Progenitor cell of endocrine pancreas (in vitro differentiated cells): ENCODE data around the gene NANP. TPM values are rescaled to one million over a fixed set of nuclear protein-coding genes. Genes with fewer than 3 reads are reported as not detected.

Experiments
- DNase-seq: peaks from one replicate; pipeline ENCODE4 v3.0.0; 2021; ENCODE audit warnings: low spot score; ENCODE audit not compliant: unreplicated experiment
- H3K27ac Mint-ChIP-seq: 2 replicates; pipeline ENCODE4 v1.8.0; 2021; ENCODE audit warnings: mild to moderate bottlenecking, moderate library complexity, mixed read lengths
- H3K27me3 Mint-ChIP-seq: 2 replicates; pipeline ENCODE4 v1.8.0; 2021; ENCODE audit warnings: mixed read lengths
- H3K36me3 Mint-ChIP-seq: 2 replicates; pipeline ENCODE4 v1.8.0; 2022; ENCODE audit warnings: mixed read lengths; ENCODE audit not compliant: insufficient read depth
- H3K4me1 Mint-ChIP-seq: 2 replicates; pipeline ENCODE4 v1.8.0; 2021; ENCODE audit warnings: low read depth, mixed read lengths
- H3K4me3 Mint-ChIP-seq: 2 replicates; pipeline ENCODE4 v1.8.0; 2021; ENCODE audit warnings: low read depth, mild to moderate bottlenecking, moderate library complexity, mixed read lengths
- H3K9me3 Mint-ChIP-seq: 2 replicates; pipeline ENCODE4 v1.8.0; 2021; ENCODE audit warnings: low read depth, mixed read lengths
- CTCF ChIP-seq: fragments of 200-600 bp; sonication (generic); IDR thresholded peaks from one replicate; pipeline ENCODE4 v1.5.0; 2021; ENCODE audit warnings: antibody characterized with exemption, mild to moderate bottlenecking; ENCODE audit not compliant: unreplicated experiment
- total RNA-seq: library from RNA; stranded (reverse); gene quantifications from 2 replicates; pipeline ENCODE4 v1.2.1, GENCODE V29; 2021

NANP gene
- total RNA-seq, 1 donor from 2014 or later, result 3.3 TPM

- Mint-ChIP-seq H3K4me3 (peak overlapping the region; percentile 26), H3K27me3 (no peaks in the 10 kb centered on the region), H3K36me3 (peaks cover 26% of the 10 kb centered on the region), H3K4me1 (peaks cover 48% of the 10 kb centered on the region), H3K9me3 (no peaks in the 10 kb centered on the region), H3K27ac (peak overlapping the region; percentile 77)
- no peak for TF ChIP-seq CTCF
- DNase-seq, result no peak
Measured at GRCh38 chr20:25579081-25579770, 44.6 kb downstream of the NANP start.

GRCh38 chr20:25576783-25577530 is 46.9 kb downstream of the NANP start:
- H3K27ac Mint-ChIP-seq, result no peak overlapping the region

GRCh38 chr20:25574411-25574810 is 49.4 kb downstream of the NANP start:
- Mint-ChIP-seq H3K36me3 (peaks cover 26% of the 10 kb centered on the region), H3K9me3 (no peaks in the 10 kb centered on the region), H3K4me1 (peaks cover 34% of the 10 kb centered on the region), H3K27me3 (no peaks in the 10 kb centered on the region), H3K27ac (peak overlapping the region; percentile 42), H3K4me3 (no peak overlapping the region)
- no peak for DNase-seq
- no peak for TF ChIP-seq CTCF

More at GRCh38 chr20:25576783-25577530, 46.9 kb downstream of the NANP start:
- Mint-ChIP-seq H3K36me3 (peaks cover 32% of the 10 kb centered on the region), H3K4me1 (peaks cover 40% of the 10 kb centered on the region), H3K27me3 (no peaks in the 10 kb centered on the region), H3K9me3 (no peaks in the 10 kb centered on the region), H3K4me3 (no peak overlapping the region)
- DNase-seq, result no peak
- no peak for TF ChIP-seq CTCF

GRCh38 chr20:25573288-25574251 is 50.2 kb downstream of the NANP start:
- Mint-ChIP-seq H3K9me3 (no peaks in the 10 kb centered on the region), H3K4me3 (no peak overlapping the region), H3K4me1 (peaks cover 31% of the 10 kb centered on the region), H3K27me3 (no peaks in the 10 kb centered on the region), H3K27ac (peak overlapping the region; percentile 77), H3K36me3 (peaks cover 28% of the 10 kb centered on the region)
- TF ChIP-seq CTCF, result no peak
- no peak for DNase-seq

- no peaks in the 10 kb centered on the region for H3K27me3 Mint-ChIP-seq
Measured at GRCh38 chr20:25571817-25572216, 52.0 kb downstream of the NANP start.

More at GRCh38 chr20:25571817-25572216, 52.0 kb downstream of the NANP start:
- peak overlapping the region; percentile 90 for H3K27ac Mint-ChIP-seq
- no peaks in the 10 kb centered on the region for H3K9me3 Mint-ChIP-seq
- no peak overlapping the region for H3K4me3 Mint-ChIP-seq
- peaks cover 38% of the 10 kb centered on the region for H3K4me1 Mint-ChIP-seq
- peaks cover 33% of the 10 kb centered on the region for H3K36me3 Mint-ChIP-seq
- no peak for TF ChIP-seq CTCF
- no peak for DNase-seq
